Colonic mucosa (tissue), 4 donors: ENCODE data around the gene WDR5B. TPM values are rescaled to one million over a fixed set of nuclear protein-coding genes. Genes with fewer than 3 reads are reported as not detected.

ENCODE experiments used
- DNase-seq: peaks from one replicate; pipeline ENCODE4 v3.0.0-alpha.2; 2020
- H3K27ac ChIP-seq: fragments of 200-600 bp; one replicate; pipeline ENCODE4 v1.8.0; 2021
- H3K27me3 ChIP-seq: fragments of 200-600 bp; one replicate; pipeline ENCODE4 v1.8.0; 2021
- H3K36me3 ChIP-seq: fragments of 200-600 bp; one replicate; pipeline ENCODE4 v1.8.0; 2021
- H3K4me1 ChIP-seq: fragments of 200-600 bp; one replicate; pipeline ENCODE4 v1.8.0; 2021; ENCODE audit warnings: mild to moderate bottlenecking
- H3K4me3 ChIP-seq: fragments of 200-600 bp; one replicate; pipeline ENCODE4 v1.8.0; 2021
- H3K9ac ChIP-seq, 2 donors: one replicate each; pipeline ENCODE4 v1.7.0; 2013; ENCODE audit warnings: control low read depth in 2 of 2, low read depth in 2 of 2, low read length in 2 of 2
- H3K9me3 ChIP-seq: fragments of 200-600 bp; one replicate; pipeline ENCODE4 v1.8.0; 2021
- intact Hi-C: fragments of 100-400 bp; cut with DNase I; formaldehyde crosslinking; loops from one replicate; pipeline ENCODE4 v1.14.1; 2022
- total RNA-seq, 2 donors: library from RNA; stranded (reverse); fragmentation: NEBNext Ultra II Directional in 1 of 2; extraction: Animal tissue kit (Norgen Biotek cat#: 25700) in 1 of 2; gene quantifications; one replicate each; pipeline ENCODE4 v1.2.1, GENCODE V29; 2021
- TF ChIP-seq, protein P1 (sequence below): fragments of 200-600 bp; IDR thresholded peaks from one replicate; pipeline ENCODE4 v1.8.0; 2022; ENCODE audit warnings: antibody characterized with exemption, mild to moderate bottlenecking
- donor health status: healthy.
- donor health status: DM: no; HTN: no; CAD: no.
- donor health status: DM: no; HTN: no; CAD: no.

The WDR5B gene
- total RNA-seq, 2 donors from 2014 or later, result 1.9 to 3.6 TPM

DNA sequence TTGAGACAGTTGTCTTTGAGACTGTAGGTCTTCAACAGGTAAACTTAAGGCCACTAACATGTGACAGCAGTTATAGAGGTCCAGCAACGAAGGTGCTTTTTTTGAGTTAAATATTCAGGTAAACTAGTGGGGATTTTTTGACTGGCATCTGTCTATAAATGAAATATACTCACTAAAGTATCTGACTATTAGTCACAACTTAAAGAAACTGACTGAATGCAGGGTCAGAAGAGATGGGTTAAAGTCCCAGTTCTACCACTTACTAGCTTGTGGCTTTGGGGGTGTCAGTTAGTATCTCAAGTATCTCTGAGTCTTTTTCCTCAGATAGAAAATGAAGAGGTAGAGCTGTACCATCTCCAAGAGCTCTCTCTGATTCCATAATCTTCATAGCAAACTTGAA is 50.8 kb downstream of the WDR5B start:
- DNase-seq, result no peak
- H3K36me3 ChIP-seq, result no peaks in the 10 kb centered on the region
- no peak overlapping the region for H3K4me3 ChIP-seq
- no peaks in the 10 kb centered on the region for H3K27me3 ChIP-seq
- H3K9ac ChIP-seq, result peak overlapping the region in 1 of 2 donors; percentile 21
- H3K9me3 ChIP-seq, result no peaks in the 10 kb centered on the region
- TF ChIP-seq, protein P1, sequence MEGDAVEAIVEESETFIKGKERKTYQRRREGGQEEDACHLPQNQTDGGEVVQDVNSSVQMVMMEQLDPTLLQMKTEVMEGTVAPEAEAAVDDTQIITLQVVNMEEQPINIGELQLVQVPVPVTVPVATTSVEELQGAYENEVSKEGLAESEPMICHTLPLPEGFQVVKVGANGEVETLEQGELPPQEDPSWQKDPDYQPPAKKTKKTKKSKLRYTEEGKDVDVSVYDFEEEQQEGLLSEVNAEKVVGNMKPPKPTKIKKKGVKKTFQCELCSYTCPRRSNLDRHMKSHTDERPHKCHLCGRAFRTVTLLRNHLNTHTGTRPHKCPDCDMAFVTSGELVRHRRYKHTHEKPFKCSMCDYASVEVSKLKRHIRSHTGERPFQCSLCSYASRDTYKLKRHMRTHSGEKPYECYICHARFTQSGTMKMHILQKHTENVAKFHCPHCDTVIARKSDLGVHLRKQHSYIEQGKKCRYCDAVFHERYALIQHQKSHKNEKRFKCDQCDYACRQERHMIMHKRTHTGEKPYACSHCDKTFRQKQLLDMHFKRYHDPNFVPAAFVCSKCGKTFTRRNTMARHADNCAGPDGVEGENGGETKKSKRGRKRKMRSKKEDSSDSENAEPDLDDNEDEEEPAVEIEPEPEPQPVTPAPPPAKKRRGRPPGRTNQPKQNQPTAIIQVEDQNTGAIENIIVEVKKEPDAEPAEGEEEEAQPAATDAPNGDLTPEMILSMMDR, result no peak
- intact Hi-C loops, result no loop called here
- peak overlapping the region; percentile 73 for H3K27ac ChIP-seq
- no peaks in the 10 kb centered on the region for H3K4me1 ChIP-seq

DNA sequence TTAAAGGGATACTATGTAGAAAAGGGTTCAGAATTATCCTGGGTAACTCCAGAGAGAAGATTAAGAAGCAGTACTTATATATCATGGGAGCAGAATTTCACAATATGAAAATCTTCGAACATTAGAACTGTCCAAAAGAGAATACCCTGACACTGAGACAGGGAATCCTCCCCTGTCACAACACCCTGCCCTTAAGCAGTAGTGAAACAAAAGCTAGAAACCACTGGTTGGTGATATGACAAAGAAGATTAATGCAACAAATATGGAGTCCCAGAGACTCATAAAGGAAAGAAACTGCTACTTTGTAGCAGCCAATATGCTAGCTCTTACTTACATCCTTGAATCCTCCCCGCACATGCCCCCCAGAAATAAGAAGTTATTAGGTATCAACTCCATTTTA is 51.4 kb downstream of the WDR5B start:
- H3K4me3 ChIP-seq, result no peak overlapping the region
- no peaks in the 10 kb centered on the region for H3K9me3 ChIP-seq
- peak overlapping the region; percentile 73 for H3K27ac ChIP-seq
- no peaks in the 10 kb centered on the region for H3K27me3 ChIP-seq
- H3K36me3 ChIP-seq, result no peaks in the 10 kb centered on the region
- H3K4me1 ChIP-seq, result no peaks in the 10 kb centered on the region
- no peak for DNase-seq
- intact Hi-C loops, result no loop called here
- TF ChIP-seq, protein P1, result no peak
- peak overlapping the region in 1 of 2 donors; percentile 21 for H3K9ac ChIP-seq

Other genes with a start within 250 kb of the WDR5B start
- under 1 TPM; 0.16 to 0.22 TPM for gene CASR, start 232.4 kb downstream of the WDR5B start, total RNA-seq
- gene CSTA, start 90.8 kb downstream of the WDR5B start, total RNA-seq, result 1 to 10 TPM in 1 of 2 donors, not detected in 1; 1.2 TPM
- gene MIX23, start 32.8 kb downstream of the WDR5B start, total RNA-seq, result 10 to 100 TPM; 44.5 to 66.6 TPM
- gene FAM162A, start 31.9 kb downstream of the WDR5B start, total RNA-seq, result 100 to 1,000 TPM; 167 to 310 TPM
- gene KPNA1, start 98.9 kb upstream of the WDR5B start, total RNA-seq, result 10 to 100 TPM; 47.4 to 60.4 TPM
- 10 to 100 TPM; 20.2 to 28.0 TPM for gene PARP9, start 148.2 kb upstream of the WDR5B start, total RNA-seq
- 10 to 100 TPM; 44.0 to 46.4 TPM for gene DTX3L, start 148.3 kb upstream of the WDR5B start, total RNA-seq
- gene PARP15, start 161.6 kb upstream of the WDR5B start, total RNA-seq, result 1 to 10 TPM in 1 of 2 donors, under 1 TPM in 1; 0.74 to 1.1 TPM